BLaER1 (cell line): ENCODE measurements around the gene ENTHD1.

Experiments used
- H3K27ac ChIP-seq: shearing (Covaris generic); formaldehyde crosslinking; 2 replicates; pipeline ENCODE4 v1.8.1; 2022
- H3K27me3 ChIP-seq: shearing (Covaris generic); formaldehyde crosslinking; 2 replicates; pipeline ENCODE4 v1.8.1; 2022
- H3K36me3 ChIP-seq: shearing (Covaris generic); formaldehyde crosslinking; 2 replicates; pipeline ENCODE4 v1.8.1; 2022
- H3K4me1 ChIP-seq: shearing (Covaris generic); formaldehyde crosslinking; 2 replicates; pipeline ENCODE4 v1.8.1; 2022
- H3K4me2 ChIP-seq: shearing (Covaris generic); formaldehyde crosslinking; 2 replicates; pipeline ENCODE4 v1.8.1; 2022
- H3K4me3 ChIP-seq: shearing (Covaris generic); formaldehyde crosslinking; 2 replicates; pipeline ENCODE4 v1.8.1; 2022
- H3K9ac ChIP-seq: shearing (Covaris generic); formaldehyde crosslinking; 2 replicates; pipeline ENCODE4 v1.8.1; 2022
- H3K9me3 ChIP-seq: shearing (Covaris generic); formaldehyde crosslinking; 2 replicates; pipeline ENCODE4 v1.8.1; 2022
- H4K20me1 ChIP-seq: shearing (Covaris generic); formaldehyde crosslinking; 2 replicates; pipeline ENCODE4 v1.8.1; 2022
- Cebpa-rat ChIP-seq: shearing (Covaris generic); IDR thresholded peaks from 2 replicates; pipeline ENCODE4 v1.8.1; 2022

ENTHD1 gene

GRCh38 chr22:39712751-39713525 lies 180.6 kb downstream of the ENTHD1 start:
- no peaks in the 10 kb centered on the region for H3K36me3 ChIP-seq
- 0 out of 2 replicates have a peak overlapping the region, but pooled peaks have one; percentile 26 for H3K9ac ChIP-seq
- no peak overlapping the region for H3K27ac ChIP-seq
- no peaks in the 10 kb centered on the region for H4K20me1 ChIP-seq
- no peaks in the 10 kb centered on the region for H3K27me3 ChIP-seq
- peaks cover 21% of the 10 kb centered on the region for H3K4me1 ChIP-seq
- H3K4me2 ChIP-seq: peak overlapping the region; percentile 52
- TF ChIP-seq Cebpa-rat: no peak
- no peak overlapping the region for H3K4me3 ChIP-seq
- H3K9me3 ChIP-seq: no peaks in the 10 kb centered on the region

DNA sequence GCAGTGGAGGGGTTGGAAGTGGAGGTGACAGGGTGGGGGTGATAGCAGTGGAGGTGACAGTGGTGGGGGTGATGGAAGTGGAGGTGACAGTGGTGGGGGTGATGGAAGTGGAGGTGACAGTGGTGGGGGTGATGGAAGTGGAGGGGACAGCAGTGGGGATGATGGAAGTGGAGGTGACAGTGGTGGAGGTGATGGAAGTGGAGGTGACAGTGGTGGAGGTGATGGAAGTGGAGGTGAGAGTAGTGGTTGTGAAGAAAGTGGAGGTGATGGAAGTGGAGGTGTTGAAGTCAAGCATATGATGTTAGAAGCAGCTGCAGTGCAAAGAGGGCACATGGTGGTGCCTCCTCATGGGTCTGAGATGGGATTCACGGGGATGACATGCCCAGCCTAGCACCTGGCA lies 181.5 kb downstream of the ENTHD1 start:
- no peaks in the 10 kb centered on the region for H3K27me3 ChIP-seq
- H3K4me3 ChIP-seq: no peak overlapping the region
- H3K9ac ChIP-seq: no peak overlapping the region
- TF ChIP-seq Cebpa-rat: no peak
- H3K4me1 ChIP-seq: peaks cover 29% of the 10 kb centered on the region
- 0 out of 2 replicates have a peak overlapping the region, but pooled peaks have one; percentile 52 for H3K4me2 ChIP-seq
- H3K27ac ChIP-seq: no peak overlapping the region
- H3K36me3 ChIP-seq: no peaks in the 10 kb centered on the region
- no peaks in the 10 kb centered on the region for H3K9me3 ChIP-seq
- no peaks in the 10 kb centered on the region for H4K20me1 ChIP-seq

GRCh38 chr22:39710380-39711150 lies 183.0 kb downstream of the ENTHD1 start:
- H3K9me3 ChIP-seq: no peaks in the 10 kb centered on the region
- no peak overlapping the region for H3K9ac ChIP-seq
- TF ChIP-seq Cebpa-rat: no peak
- H3K27ac ChIP-seq: no peak overlapping the region
- H3K4me2 ChIP-seq: no peak overlapping the region
- H3K4me3 ChIP-seq: no peak overlapping the region
- no peaks in the 10 kb centered on the region for H3K36me3 ChIP-seq
- H3K27me3 ChIP-seq: no peaks in the 10 kb centered on the region
- H3K4me1 ChIP-seq: peaks cover 33% of the 10 kb centered on the region
- no peaks in the 10 kb centered on the region for H4K20me1 ChIP-seq

GRCh38 chr22:39707816-39708215 lies 185.7 kb downstream of the ENTHD1 start:
- no peak for TF ChIP-seq Cebpa-rat
- Histone ChIP-seq H3K4me2 (peak overlapping the region; percentile 43), H3K36me3 (no peaks in the 10 kb centered on the region), H3K9me3 (no peaks in the 10 kb centered on the region), H3K4me1 (peaks cover 38% of the 10 kb centered on the region), H3K4me3 (no peak overlapping the region), H3K9ac (no peak overlapping the region), H4K20me1 (no peaks in the 10 kb centered on the region), H3K27me3 (no peaks in the 10 kb centered on the region), H3K27ac (no peak overlapping the region)

DNA sequence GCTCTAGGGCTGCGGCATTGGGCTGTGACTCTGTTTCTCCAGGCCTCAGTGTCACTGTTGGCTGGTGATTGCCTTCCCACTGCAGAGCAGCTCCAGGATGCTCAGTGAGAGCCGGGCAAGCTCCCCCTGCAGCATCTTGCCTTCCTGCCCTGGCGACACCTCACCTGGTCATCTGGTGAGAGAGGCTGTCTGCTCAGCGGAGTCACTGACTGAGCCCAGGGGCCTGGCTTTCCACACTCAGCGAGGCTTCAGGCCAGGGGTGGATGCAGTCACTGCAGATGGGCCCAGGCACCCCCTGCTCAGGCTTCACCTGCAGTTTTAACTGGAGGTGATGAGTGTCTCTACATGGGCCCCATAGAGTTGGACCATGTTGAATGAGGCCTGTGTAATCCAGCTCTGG lies 186.2 kb downstream of the ENTHD1 start:
- H3K4me3 ChIP-seq: no peak overlapping the region

DNA sequence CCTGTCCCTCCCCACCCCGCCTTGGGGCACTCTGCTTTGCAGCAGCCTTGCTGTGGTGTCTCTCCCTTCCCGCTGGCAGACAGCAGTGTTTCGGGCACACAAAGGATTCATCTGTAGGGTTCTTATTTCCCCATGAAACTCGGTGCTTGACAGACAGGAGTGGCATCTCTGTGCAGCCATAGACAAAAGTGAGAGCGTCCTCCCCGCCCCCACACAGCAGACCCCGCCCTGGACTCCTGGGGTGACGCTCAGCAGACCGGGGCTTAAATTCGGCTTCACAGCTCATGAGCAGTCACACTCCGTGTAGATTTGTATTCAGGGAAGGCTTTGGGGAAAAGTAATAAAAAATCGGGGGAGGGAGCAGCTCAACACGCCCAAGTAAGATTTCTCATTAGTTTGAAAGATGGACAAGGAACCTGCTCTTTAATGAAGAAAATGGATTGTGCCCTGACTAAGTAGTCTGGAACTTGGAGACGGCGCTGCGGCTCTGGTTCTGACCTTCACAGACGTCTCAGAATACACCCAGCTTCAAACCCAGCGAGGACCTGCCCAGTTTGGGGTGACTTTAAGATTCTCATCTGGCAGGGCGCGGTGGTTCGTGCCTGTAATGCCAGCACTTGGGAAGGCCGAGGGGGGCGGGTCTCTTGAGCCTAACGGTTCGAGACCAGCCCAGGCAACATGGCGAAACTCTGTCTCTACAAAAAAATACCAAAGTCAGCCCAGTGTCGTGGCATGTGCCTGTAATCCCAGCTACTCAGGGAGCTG lies 187.0 kb downstream of the ENTHD1 start:
- H3K27ac ChIP-seq: no peak overlapping the region
- H4K20me1 ChIP-seq: no peaks in the 10 kb centered on the region
- no peaks in the 10 kb centered on the region for H3K27me3 ChIP-seq
- peaks cover 33% of the 10 kb centered on the region for H3K4me1 ChIP-seq
- H3K9me3 ChIP-seq: no peaks in the 10 kb centered on the region
- H3K4me2 ChIP-seq: no peak overlapping the region
- H3K9ac ChIP-seq: no peak overlapping the region
- TF ChIP-seq Cebpa-rat: no peak
- H3K36me3 ChIP-seq: no peaks in the 10 kb centered on the region
- H3K4me3 ChIP-seq: no peak overlapping the region

More for the DNA sequence above, 186.2 kb downstream of the ENTHD1 start:
- no peaks in the 10 kb centered on the region for H3K9me3 ChIP-seq
- peaks cover 35% of the 10 kb centered on the region for H3K4me1 ChIP-seq
- TF ChIP-seq Cebpa-rat: no peak
- no peaks in the 10 kb centered on the region for H4K20me1 ChIP-seq
- no peaks in the 10 kb centered on the region for H3K27me3 ChIP-seq
- no peak overlapping the region for H3K27ac ChIP-seq
- H3K9ac ChIP-seq: no peak overlapping the region
- no peaks in the 10 kb centered on the region for H3K36me3 ChIP-seq
- H3K4me2 ChIP-seq: no peak overlapping the region

- no peaks in the 10 kb centered on the region for H3K27me3 ChIP-seq
- TF ChIP-seq Cebpa-rat: no peak
These were observed 188.2 kb downstream of the ENTHD1 start for GRCh38 chr22:39705386-39705785.

GRCh38 chr22:39703928-39704639 lies 189.5 kb downstream of the ENTHD1 start:
- no peak overlapping the region for H3K4me3 ChIP-seq
- no peaks in the 10 kb centered on the region for H3K9me3 ChIP-seq
- H3K9ac ChIP-seq: no peak overlapping the region
- H3K36me3 ChIP-seq: no peaks in the 10 kb centered on the region
- no peak for TF ChIP-seq Cebpa-rat
- no peaks in the 10 kb centered on the region for H3K27me3 ChIP-seq
- peaks cover 36% of the 10 kb centered on the region for H3K4me1 ChIP-seq
- H3K27ac ChIP-seq: no peak overlapping the region
- H4K20me1 ChIP-seq: no peaks in the 10 kb centered on the region
- peak overlapping the region; percentile 32; the same call in 1 of the 2 replicates for H3K4me2 ChIP-seq

More at GRCh38 chr22:39705386-39705785, 188.2 kb downstream of the ENTHD1 start:
- no peaks in the 10 kb centered on the region for H4K20me1 ChIP-seq
- H3K4me2 ChIP-seq: no peak overlapping the region
- peaks cover 38% of the 10 kb centered on the region for H3K4me1 ChIP-seq
- no peaks in the 10 kb centered on the region for H3K36me3 ChIP-seq
- no peak overlapping the region for H3K9ac ChIP-seq
- H3K4me3 ChIP-seq: no peak overlapping the region
- H3K9me3 ChIP-seq: no peaks in the 10 kb centered on the region
- no peak overlapping the region for H3K27ac ChIP-seq

GRCh38 chr22:39703091-39703490 lies 190.5 kb downstream of the ENTHD1 start:
- Histone ChIP-seq H3K36me3 (no peaks in the 10 kb centered on the region), H4K20me1 (no peaks in the 10 kb centered on the region), H3K27ac (no peak overlapping the region), H3K27me3 (no peaks in the 10 kb centered on the region), H3K4me3 (no peak overlapping the region), H3K4me1 (peaks cover 35% of the 10 kb centered on the region), H3K9me3 (no peaks in the 10 kb centered on the region), H3K4me2 (no peak overlapping the region), H3K9ac (no peak overlapping the region)
- TF ChIP-seq Cebpa-rat: no peak
